Neural cell (in vitro differentiated cells): ENCODE measurements around the gene MYL12A. TPM values are rescaled to one million over a fixed set of nuclear protein-coding genes. Genes with fewer than 3 reads are reported as not detected.

ENCODE experiments used
- H2AFZ ChIP-seq: fragments of 200-600, 300-800 bp; sonication (generic), shearing (Covaris generic); 2 replicates; pipeline ENCODE4 v1.6.0; 2014; ENCODE audit warnings: low read depth, mild to moderate bottlenecking, antibody characterized with exemption, low read length, moderate library complexity
- H3F3A ChIP-seq: fragments of 200-600 bp; shearing (Covaris generic); 2 replicates; pipeline ENCODE4 v1.6.1; 2016; ENCODE audit warnings: mild to moderate bottlenecking, moderate library complexity, mixed read lengths, antibody characterized with exemption, low read length; ENCODE audit not compliant: insufficient read depth, poor library complexity, severe bottlenecking
- H3K27ac ChIP-seq: fragments of 200-600, 300-800 bp; sonication (generic), shearing (Covaris generic); 2 replicates; pipeline ENCODE4 v1.5.1; 2014; ENCODE audit warnings: mild to moderate bottlenecking, low read length, moderate library complexity
- H3K27me3 ChIP-seq: fragments of 300-800, 200-600 bp; sonication (generic), shearing (Covaris generic); 2 replicates; pipeline ENCODE4 v1.6.0; 2014; ENCODE audit warnings: mild to moderate bottlenecking, low read depth, low read length, moderate library complexity; ENCODE audit not compliant: insufficient read depth
- H3K36me3 ChIP-seq: fragments of 300-800, 200-600 bp; sonication (generic), shearing (Covaris generic); 2 replicates; pipeline ENCODE4 v1.5.1; 2014; ENCODE audit warnings: mild to moderate bottlenecking, antibody characterized with exemption, low read length, moderate library complexity; ENCODE audit not compliant: insufficient read depth
- H3K4me2 ChIP-seq: fragments of 300-800, 200-600 bp; sonication (generic), shearing (Covaris generic); 2 replicates; pipeline ENCODE4 v1.6.0; 2014; ENCODE audit warnings: mild to moderate bottlenecking, low read length
- H3K4me3 ChIP-seq: fragments of 300-800, 200-600 bp; sonication (generic), shearing (Covaris generic); 2 replicates; pipeline ENCODE4 v1.5.1; 2014; ENCODE audit warnings: mild to moderate bottlenecking, low read length, moderate library complexity
- H3K79me2 ChIP-seq: fragments of 200-600 bp; shearing (Covaris generic); replicated peaks from 2 replicates; pipeline ENCODE4 v1.6.0; 2014; ENCODE audit warnings: mild to moderate bottlenecking, low read length, moderate library complexity; ENCODE audit not compliant: insufficient read depth
- H3K9ac ChIP-seq: fragments of 300-800, 200-600 bp; sonication (generic), shearing (Covaris generic); 2 replicates; pipeline ENCODE4 v1.6.1; 2016; ENCODE audit warnings: mild to moderate bottlenecking, low read length, mixed read lengths
- H3K9me2 ChIP-seq: fragments of 200-600 bp; shearing (Covaris generic); 2 replicates; pipeline ENCODE4 v1.6.1; 2016; ENCODE audit warnings: mild to moderate bottlenecking, low read length, mixed read lengths; ENCODE audit not compliant: insufficient read depth
- H3K9me3 ChIP-seq: fragments of 200-600, 300-800 bp; sonication (generic), shearing (Covaris generic); 2 replicates; pipeline ENCODE4 v1.6.1; 2016; ENCODE audit warnings: mild to moderate bottlenecking, mixed run types, low read length, moderate library complexity, mixed read lengths
- H4K20me1 ChIP-seq: fragments of 200-600 bp; shearing (Covaris generic); 2 replicates; pipeline ENCODE4 v1.6.1; 2016; ENCODE audit warnings: mild to moderate bottlenecking, mixed run types; ENCODE audit not compliant: insufficient read depth
- CTCF ChIP-seq: fragments of 450-650 bp; IDR thresholded peaks from 2 replicates; pipeline ENCODE4 v1.5.1; 2014; ENCODE audit warnings: antibody characterized with exemption, mild to moderate bottlenecking, moderate library complexity; ENCODE audit not compliant: poor library complexity, severe bottlenecking
- EP300 ChIP-seq: fragments of 450-650 bp; conservative IDR thresholded peaks from 2 replicates; pipeline ENCODE4 v1.6.1; 2014; ENCODE audit warnings: antibody characterized with exemption, mild to moderate bottlenecking, moderate library complexity; ENCODE audit not compliant: poor library complexity, severe bottlenecking
- EZH2 ChIP-seq: fragments of 200-600, 300-800 bp; shearing (Covaris generic), sonication (generic); IDR thresholded peaks from 2 replicates; pipeline ENCODE4 v1.6.1; 2014; ENCODE audit warnings: antibody characterized with exemption, low read length, borderline replicate concordance, mild to moderate bottlenecking; ENCODE audit not compliant: insufficient read depth, poor library complexity, severe bottlenecking
- MXI1 ChIP-seq: fragments of 450-650 bp; conservative IDR thresholded peaks from 2 replicates; pipeline ENCODE4 v1.6.1; 2014; ENCODE audit warnings: antibody characterized with exemption, mild to moderate bottlenecking; ENCODE audit not compliant: poor library complexity, severe bottlenecking
- POLR2AphosphoS5 ChIP-seq: IDR thresholded peaks from 2 replicates; pipeline ENCODE4 v1.6.1; 2012
- RAD21 ChIP-seq: fragments of 450-650 bp; conservative IDR thresholded peaks from 2 replicates; pipeline ENCODE4 v1.6.1; 2014; ENCODE audit warnings: antibody characterized with exemption, mild to moderate bottlenecking, moderate library complexity
- REST ChIP-seq: IDR thresholded peaks from 2 replicates; pipeline ENCODE4 v1.6.1; 2012; ENCODE audit warnings: borderline replicate concordance
- SMC3 ChIP-seq: fragments of 450-650 bp; conservative IDR thresholded peaks from 2 replicates; pipeline ENCODE4 v1.6.1; 2014; ENCODE audit warnings: antibody characterized with exemption, mild to moderate bottlenecking, moderate library complexity; ENCODE audit not compliant: poor library complexity
- TAF1 ChIP-seq: IDR thresholded peaks from 2 replicates; pipeline ENCODE4 v1.6.1; 2012; ENCODE audit warnings: low read depth
- polyA plus RNA-seq: library from polyadenylated mRNA; depleted of rRNA; stranded (reverse); fragments of >200 nt; gene quantifications from 2 replicates; pipeline ENCODE4 v1.2.3, GENCODE V29; 2014

The MYL12A gene
- polyA plus RNA-seq, 1 donor from 2014 or later = 62.7 TPM

DNA sequence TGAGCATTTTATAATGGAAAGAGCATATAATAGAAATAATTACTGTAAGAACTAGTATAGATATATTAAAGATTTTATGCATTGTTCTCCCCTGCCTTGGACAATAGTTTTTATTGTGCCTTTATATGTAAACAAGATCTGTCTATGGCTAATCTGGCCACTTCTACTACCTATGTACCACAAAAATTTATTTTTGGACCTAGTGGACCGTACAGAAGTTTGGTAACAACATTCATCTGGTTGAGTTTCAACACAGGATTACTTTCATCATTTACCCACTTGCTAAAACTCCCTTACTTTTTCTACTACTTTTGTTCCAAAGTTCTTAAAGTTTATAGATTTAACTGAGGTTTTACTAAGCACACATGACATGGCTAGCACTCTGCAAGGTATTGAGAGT, 14.6 kb upstream of the MYL12A start:
- Histone ChIP-seq H3F3A (no peaks in the 10 kb centered on the region), H4K20me1 (no peaks in the 10 kb centered on the region), H3K27ac (no peak overlapping the region), H3K9me3 (no peaks in the 10 kb centered on the region), H2AFZ (no peak overlapping the region), H3K79me2 (no peaks in the 10 kb centered on the region), H3K9me2 (no peaks in the 10 kb centered on the region), H3K4me2 (no peak overlapping the region), H3K4me3 (no peak overlapping the region), H3K9ac (no peak overlapping the region), H3K36me3 (no peaks in the 10 kb centered on the region), H3K27me3 (no peaks in the 10 kb centered on the region)
- no peak for TF ChIP-seq EP300
- no peak for TF ChIP-seq SMC3
- no peak for TF ChIP-seq CTCF
- no peak for TF ChIP-seq MXI1
- TF ChIP-seq POLR2AphosphoS5 = no peak
- TF ChIP-seq RAD21 = no peak

- Histone ChIP-seq H3K9me3 (no peaks in the 10 kb centered on the region), H3K4me3 (no peak overlapping the region), H3F3A (no peaks in the 10 kb centered on the region), H3K36me3 (no peaks in the 10 kb centered on the region), H3K27me3 (no peaks in the 10 kb centered on the region), H2AFZ (no peak overlapping the region), H3K9me2 (no peaks in the 10 kb centered on the region), H3K27ac (no peak overlapping the region), H3K79me2 (no peaks in the 10 kb centered on the region), H3K9ac (no peak overlapping the region), H4K20me1 (no peaks in the 10 kb centered on the region), H3K4me2 (no peak overlapping the region)
- no peak for TF ChIP-seq CTCF
Measured at GRCh38 chr18:3233433-3234168, 14.0 kb upstream of the MYL12A start.

GRCh38 chr18:3234457-3234856, 13.1 kb upstream of the MYL12A start:
- Histone ChIP-seq H3K36me3 (no peaks in the 10 kb centered on the region), H3K4me3 (no peak overlapping the region), H4K20me1 (no peaks in the 10 kb centered on the region), H3K9me2 (no peaks in the 10 kb centered on the region), H3K4me2 (no peak overlapping the region), H3K9ac (no peak overlapping the region), H3K79me2 (no peaks in the 10 kb centered on the region), H3K27ac (no peak overlapping the region), H3K27me3 (no peaks in the 10 kb centered on the region), H2AFZ (no peak overlapping the region), H3F3A (no peaks in the 10 kb centered on the region), H3K9me3 (no peaks in the 10 kb centered on the region)
- TF ChIP-seq CTCF (no peak), SMC3 (no peak), MXI1 (no peak), POLR2AphosphoS5 (no peak), EP300 (no peak), REST (no peak), EZH2 (no peak), RAD21 (no peak), TAF1 (no peak)
